ENCODE data around the gene SSTR3.
A peak's percentile ranks its signal among the peaks of the same experiment; 100 is the strongest.

The SSTR3 gene

DNA sequence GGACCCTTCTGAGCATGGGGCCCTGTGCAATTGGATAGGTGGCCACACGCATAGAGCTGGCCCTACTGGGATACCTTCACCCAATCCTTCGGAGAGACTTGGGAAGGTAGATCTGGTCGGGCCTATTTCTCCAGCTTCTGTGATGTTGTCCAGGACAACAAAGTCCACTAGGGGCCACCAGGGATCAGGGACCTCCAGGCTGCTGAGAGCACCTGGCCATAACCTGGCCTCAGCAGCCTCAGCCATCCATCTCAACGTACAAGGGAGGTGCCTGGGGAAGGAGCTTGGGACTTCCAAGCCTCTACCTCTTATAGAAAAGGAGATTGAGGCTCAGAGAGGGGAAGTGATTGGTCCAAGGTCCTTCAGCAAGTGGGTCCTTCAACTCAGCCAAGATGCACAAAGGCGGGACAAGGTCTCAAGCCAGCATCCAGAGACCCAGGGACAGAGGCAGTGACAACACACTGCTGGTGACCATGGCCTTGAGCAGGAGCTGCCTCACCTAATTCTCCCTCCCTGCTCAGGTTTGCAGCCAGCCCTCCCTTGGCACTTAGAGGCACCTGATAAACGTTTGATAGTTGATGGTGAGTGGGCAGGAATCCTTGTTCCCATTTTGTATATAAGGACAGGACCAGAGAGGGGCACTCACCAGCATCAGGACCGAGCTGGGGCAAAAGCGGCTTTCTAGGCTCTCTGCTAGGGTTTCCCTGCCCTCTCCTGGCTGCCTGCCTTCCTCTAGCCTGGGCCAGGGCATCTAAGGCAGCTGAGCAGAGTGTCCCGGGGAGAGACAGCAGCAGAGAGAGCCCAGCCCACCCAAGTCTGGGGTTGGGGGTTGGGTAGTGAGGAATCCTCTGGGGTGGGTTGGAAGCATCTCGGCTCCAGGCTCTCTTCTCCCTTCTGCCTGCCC, 27.3 kb upstream of the SSTR3 start:
- no peak overlapping the region for H3K27ac ChIP-seq (ENCODE audit: low read depth, low read length)
- peaks cover 85% of the 10 kb centered on the region for H3K4me1 ChIP-seq (ENCODE audit: control insufficient read depth, low read length)
- no peaks in the 10 kb centered on the region for H3K9me3 ChIP-seq (ENCODE audit: control insufficient read depth, insufficient read depth, low read length)
- H3K36me3 ChIP-seq (ENCODE audit: control insufficient read depth, low read length): peaks cover 81% of the 10 kb centered on the region
- H3F3A ChIP-seq (ENCODE audit: control insufficient read depth, insufficient read depth): peaks cover 4% of the 10 kb centered on the region
- TF ChIP-seq CTCF (IDR thresholded peaks at IDR 0.05; ENCODE audit: low read depth, low read length, poor library complexity, severe bottlenecking): no peak
- no peak for TF ChIP-seq EZH2phosphoT487 (IDR thresholded peaks at IDR 0.05; ENCODE audit: borderline replicate concordance, low read length)
- no peak overlapping the region for H3K4me2 ChIP-seq (ENCODE audit: low read length)
- no peaks in the 10 kb centered on the region for H3K9me2 ChIP-seq (replicated peaks; ENCODE audit: control insufficient read depth, low read length)
- peaks cover 84% of the 10 kb centered on the region for H3K79me2 ChIP-seq (ENCODE audit: control insufficient read depth, low read length)
- no peak overlapping the region for H3K4me3 ChIP-seq (ENCODE audit: low read length)
- no peaks in the 10 kb centered on the region for H4K20me1 ChIP-seq (ENCODE audit: control insufficient read depth, insufficient read depth, low read depth, low read length)
- H3K27me3 ChIP-seq (ENCODE audit: control insufficient read depth, low read length): no peaks in the 10 kb centered on the region

DNA sequence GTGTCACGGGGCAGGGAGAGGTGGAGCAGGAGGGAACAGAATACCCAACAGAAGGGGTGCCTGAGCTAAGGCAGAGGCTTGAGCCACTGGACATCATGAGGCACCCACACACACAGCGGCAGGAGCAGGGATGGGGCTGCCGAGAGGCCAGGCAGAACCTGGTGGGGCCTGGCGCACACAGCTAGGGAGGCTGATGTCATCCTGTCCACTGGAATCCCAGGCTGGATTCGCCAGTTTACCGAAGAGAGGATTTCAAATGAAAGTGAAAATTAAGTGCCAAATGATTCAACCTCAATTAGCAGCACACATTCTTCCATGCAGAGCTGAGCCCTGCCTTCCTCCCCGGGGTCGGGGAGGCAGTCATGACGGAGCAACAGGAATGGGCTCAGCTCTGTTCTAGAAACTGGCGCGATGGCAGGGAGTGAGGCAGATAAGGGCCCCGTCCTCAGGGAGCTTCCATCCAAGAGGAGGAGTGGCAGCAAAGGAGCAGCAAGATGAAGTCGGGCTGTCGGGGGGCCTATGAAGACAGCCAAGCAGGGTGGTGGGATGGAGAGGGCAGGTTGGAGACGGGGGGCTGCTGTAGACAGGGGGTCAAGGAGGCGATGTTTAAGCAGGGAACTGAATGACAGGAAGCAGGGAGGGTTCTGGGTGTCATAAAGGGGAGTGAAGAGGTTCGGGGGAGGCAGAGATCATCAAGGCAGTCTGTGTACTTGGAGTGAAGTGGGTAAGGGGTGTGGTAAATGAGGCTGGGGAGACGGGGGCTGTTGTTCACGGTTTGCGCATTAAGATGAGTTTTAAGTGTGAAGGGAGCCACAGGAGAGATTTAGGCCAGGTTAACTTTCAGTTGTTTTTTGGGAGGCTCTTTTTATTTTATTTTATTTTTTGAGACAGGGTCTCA, 25.3 kb upstream of the SSTR3 start:
- Histone ChIP-seq H3F3A (ENCODE audit: control insufficient read depth, insufficient read depth) (no peaks in the 10 kb centered on the region), H3K27me3 (ENCODE audit: control insufficient read depth, low read length) (no peaks in the 10 kb centered on the region), H3K4me2 (ENCODE audit: low read length) (no peak overlapping the region), H3K79me2 (ENCODE audit: control insufficient read depth, low read length) (peaks cover 74% of the 10 kb centered on the region), H3K9me3 (ENCODE audit: control insufficient read depth, insufficient read depth, low read length) (no peaks in the 10 kb centered on the region), H4K20me1 (ENCODE audit: control insufficient read depth, insufficient read depth, low read depth, low read length) (no peaks in the 10 kb centered on the region), H3K4me1 (ENCODE audit: control insufficient read depth, low read length) (peaks cover 89% of the 10 kb centered on the region), H3K9me2 (replicated peaks; ENCODE audit: control insufficient read depth, low read length) (no peaks in the 10 kb centered on the region), H3K27ac (ENCODE audit: low read depth, low read length) (no peak overlapping the region), H3K4me3 (ENCODE audit: low read length) (no peak overlapping the region), H3K36me3 (ENCODE audit: control insufficient read depth, low read length) (peaks cover 85% of the 10 kb centered on the region)
- TF ChIP-seq CTCF (IDR thresholded peaks at IDR 0.05; ENCODE audit: low read depth, low read length, poor library complexity, severe bottlenecking) (no peak), EZH2phosphoT487 (IDR thresholded peaks at IDR 0.05; ENCODE audit: borderline replicate concordance, low read length) (no peak)

GRCh38 chr22:37235897-37236607, 23.8 kb upstream of the SSTR3 start:
- Histone ChIP-seq H3K27me3 (ENCODE audit: control insufficient read depth, low read length) (no peaks in the 10 kb centered on the region), H3K9me3 (ENCODE audit: control insufficient read depth, insufficient read depth, low read length) (no peaks in the 10 kb centered on the region), H3K36me3 (ENCODE audit: control insufficient read depth, low read length) (peaks cover 88% of the 10 kb centered on the region), H3K27ac (ENCODE audit: low read depth, low read length) (no peak overlapping the region), H4K20me1 (ENCODE audit: control insufficient read depth, insufficient read depth, low read depth, low read length) (no peaks in the 10 kb centered on the region), H3K4me1 (ENCODE audit: control insufficient read depth, low read length) (peaks cover 89% of the 10 kb centered on the region), H3K79me2 (ENCODE audit: control insufficient read depth, low read length) (peaks cover 63% of the 10 kb centered on the region), H3K9me2 (replicated peaks; ENCODE audit: control insufficient read depth, low read length) (no peaks in the 10 kb centered on the region), H3F3A (ENCODE audit: control insufficient read depth, insufficient read depth) (peaks cover 4% of the 10 kb centered on the region; the same call in 1 of the 2 replicates), H3K4me2 (ENCODE audit: low read length) (0 out of 2 replicates have a peak overlapping the region, but pooled peaks have one; percentile 3), H3K4me3 (ENCODE audit: low read length) (no peak overlapping the region)
- no peak for TF ChIP-seq CTCF (IDR thresholded peaks at IDR 0.05; ENCODE audit: low read depth, low read length, poor library complexity, severe bottlenecking)
- no peak for TF ChIP-seq EZH2phosphoT487 (IDR thresholded peaks at IDR 0.05; ENCODE audit: borderline replicate concordance, low read length)

All from DOHH2 (cell line).